Measurements from ENCODE around the gene TTC31. TPM values are rescaled to one million over a fixed set of nuclear protein-coding genes. Genes with fewer than 3 reads are reported as not detected.

The TTC31 gene
- total RNA-seq, 4 donors from 2014 or later = 16.5 to 27.2 (median 19.5) TPM

DNA sequence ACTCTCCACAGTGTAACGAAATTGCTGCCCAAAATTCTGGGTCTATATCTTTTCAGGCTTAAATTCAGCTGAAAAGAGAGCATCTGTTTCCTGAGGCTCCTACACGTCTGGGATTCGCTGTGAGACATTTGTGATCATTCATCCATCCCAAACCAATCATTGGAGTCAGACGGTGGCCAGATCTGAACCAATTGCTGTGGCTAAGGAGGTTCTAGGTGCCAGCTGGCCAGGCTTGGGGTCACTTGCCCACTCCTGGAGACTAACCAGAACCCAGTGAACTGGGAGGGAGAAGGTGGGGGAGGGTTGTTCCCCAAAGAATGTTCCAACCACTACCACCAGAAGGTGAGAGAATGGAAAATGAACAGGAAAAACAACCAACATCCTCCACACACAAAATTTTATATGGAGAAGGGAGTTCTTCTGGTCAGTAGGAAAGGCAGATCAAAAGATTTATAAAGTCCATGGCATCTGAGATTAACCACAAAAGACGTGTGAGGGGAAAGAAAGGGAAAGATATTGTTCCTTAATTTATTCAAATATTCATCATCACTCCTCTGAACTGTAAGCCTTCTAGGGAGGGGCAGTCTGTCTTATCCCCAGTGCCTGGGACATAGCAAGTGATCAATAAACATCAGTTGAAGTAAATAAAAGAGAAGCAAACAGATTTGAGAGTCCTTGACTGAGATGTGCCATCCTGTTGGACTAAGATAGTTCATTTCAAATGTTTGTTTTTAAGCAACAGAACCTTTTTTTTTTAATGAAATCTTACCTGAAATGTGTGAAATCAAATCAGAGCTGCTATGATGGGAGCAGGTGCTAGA, 38.2 kb upstream of the TTC31 start:
- no peaks in the 10 kb centered on the region for H3K9me3 ChIP-seq
- no peak overlapping the region for H3K4me3 ChIP-seq
- WGBS, 2 donors (ENCODE audit: low coverage in 1 of 2) = 28 to 34% methylated on average over 4 to 5 of the region's 5 CpGs
- no peak for TF ChIP-seq EP300 (IDR thresholded peaks at IDR 0.05)
- TF ChIP-seq POLR2A (IDR thresholded peaks at IDR 0.05) = no peak
- TF ChIP-seq POLR2AphosphoS5 (IDR thresholded peaks at IDR 0.05) = no peak
- TF ChIP-seq CTCF (IDR thresholded peaks at IDR 0.05) = no peak
- peaks cover 29% of the 10 kb centered on the region for H3K27me3 ChIP-seq
- no peak for ATAC-seq
- no peak overlapping the region for H3K27ac ChIP-seq
- no peaks in the 10 kb centered on the region for H3K36me3 ChIP-seq
- H3K4me1 ChIP-seq = peaks cover 0 to 25% (median 4%) of the 10 kb centered on the region in 3 donors

- Histone ChIP-seq H3K27ac (no peak overlapping the region), H3K4me3 (no peak overlapping the region), H3K27me3 (peaks cover 11% of the 10 kb centered on the region), H3K36me3 (no peaks in the 10 kb centered on the region), H3K9me3 (no peaks in the 10 kb centered on the region), H3K4me1 (no peaks in the 10 kb centered on the region)
- ATAC-seq = no peak
- TF ChIP-seq EP300 (IDR thresholded peaks at IDR 0.05) (no peak), CTCF (IDR thresholded peaks at IDR 0.05) (no peak), POLR2AphosphoS5 (IDR thresholded peaks at IDR 0.05) (no peak), POLR2A (IDR thresholded peaks at IDR 0.05) (no peak)
- WGBS, 2 donors (ENCODE audit: low coverage in 1 of 2) = 72 to 78% methylated on average over 3 to 4 of the region's 5 CpGs
Observed at GRCh38 chr2:74447230-74447999, 35.5 kb upstream of the TTC31 start.

- 67 to 68% methylated on average over 2 of the region's 2 CpGs for WGBS, 2 donors (ENCODE audit: low coverage in 1 of 2)
- ATAC-seq = no peak
- Histone ChIP-seq H3K4me3 (no peak overlapping the region), H3K4me1 (no peaks in the 10 kb centered on the region), H3K27me3 (peaks cover 2% of the 10 kb centered on the region), H3K9me3 (no peaks in the 10 kb centered on the region), H3K36me3 (no peaks in the 10 kb centered on the region), H3K27ac (no peak overlapping the region)
- TF ChIP-seq POLR2AphosphoS5 (IDR thresholded peaks at IDR 0.05) (no peak), CTCF (IDR thresholded peaks at IDR 0.05) (no peak), POLR2A (IDR thresholded peaks at IDR 0.05) (no peak), EP300 (IDR thresholded peaks at IDR 0.05) (no peak)
Observed at GRCh38 chr2:74448771-74449170, 34.1 kb upstream of the TTC31 start.

DNA sequence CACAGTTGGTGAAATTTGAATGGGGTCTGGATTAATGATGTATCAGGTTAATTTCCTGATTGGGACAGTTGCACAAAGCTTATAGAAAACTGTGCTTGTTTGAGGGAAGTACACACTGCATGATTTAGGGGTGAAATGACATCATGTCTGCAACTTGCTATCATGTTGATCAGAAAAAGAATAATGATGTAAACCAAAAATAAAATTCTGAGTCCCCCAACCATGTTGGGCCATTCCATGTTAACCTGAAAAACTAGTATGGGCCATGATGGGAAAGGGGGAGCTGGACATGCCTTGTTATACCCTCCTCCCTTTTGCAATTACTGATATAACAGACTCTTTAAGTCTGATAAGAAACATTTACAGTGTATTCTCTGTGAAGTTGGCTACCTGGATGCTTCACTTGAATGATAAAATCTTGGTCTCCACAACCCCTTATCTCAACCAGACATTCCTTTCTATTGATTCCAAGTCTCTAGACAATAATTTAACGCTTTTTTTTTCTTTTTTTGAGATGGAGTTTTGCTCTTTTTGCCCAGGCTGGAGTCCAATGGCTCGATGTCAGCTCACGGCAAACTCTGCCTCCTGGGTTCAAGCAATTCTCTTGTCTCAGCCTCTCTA, 32.2 kb upstream of the TTC31 start:
- peaks cover 2 to 12% (median 7%) of the 10 kb centered on the region in 3 donors for H3K4me1 ChIP-seq
- 82 to 93% methylated on average over 3 of the region's 3 CpGs for WGBS, 2 donors (ENCODE audit: low coverage in 1 of 2)
- H3K36me3 ChIP-seq = no peaks in the 10 kb centered on the region
- H3K27me3 ChIP-seq = no peaks in the 10 kb centered on the region
- TF ChIP-seq POLR2AphosphoS5 (IDR thresholded peaks at IDR 0.05) = no peak
- TF ChIP-seq EP300 (IDR thresholded peaks at IDR 0.05) = no peak
- no peak for TF ChIP-seq POLR2A (IDR thresholded peaks at IDR 0.05)
- no peak for TF ChIP-seq CTCF (IDR thresholded peaks at IDR 0.05)
- no peaks in the 10 kb centered on the region for H3K9me3 ChIP-seq
- H3K27ac ChIP-seq = no peak overlapping the region
- no peak for ATAC-seq
- no peak overlapping the region for H3K4me3 ChIP-seq

All from gastroesophageal sphincter (tissue), 4 donors.